Keratinocyte (primary cell): Measurements from ENCODE around the gene WNK2. TPM values are rescaled to one million over a fixed set of nuclear protein-coding genes. Genes with fewer than 3 reads are reported as not detected.

ENCODE experiments used
- DNase-seq: peaks from one replicate; pipeline ENCODE4 v3.0.0-alpha.2; 2011; ENCODE audit warnings: low read depth, missing footprints, low spot score
- FAIRE-seq: peaks from 2 replicates; lab custom pipeline; 2011; peaks lifted over from hg19 to GRCh38; lab: Jason Lieb, UNC
- H2AFZ ChIP-seq: 2 replicates; pipeline ENCODE4 v1.6.0; 2012; ENCODE audit warnings: low read length, control low read depth, inconsistent platforms; ENCODE audit not compliant: control insufficient read depth
- H3K27ac ChIP-seq: 2 replicates; pipeline ENCODE4 v1.5.1; 2011; ENCODE audit warnings: low read length; ENCODE audit not compliant: control insufficient read depth, insufficient read depth
- H3K27me3 ChIP-seq: 3 replicates; pipeline ENCODE4 v1.6.0; 2011; ENCODE audit warnings: low read length; ENCODE audit not compliant: control insufficient read depth, insufficient read depth; ENCODE audit errors: extremely low read depth
- H3K36me3 ChIP-seq, 2 experiments: 2 replicates in 1 of 2; 3 replicates in 1 of 2; pipeline ENCODE4 v1.5.1; 2011; ENCODE audit warnings: low read length in 2 of 2, mild to moderate bottlenecking in 1 of 2; ENCODE audit not compliant: control insufficient read depth in 2 of 2, insufficient read depth in 2 of 2; ENCODE audit errors: extremely low read depth in 1 of 2
- H3K4me1 ChIP-seq: 3 replicates; pipeline ENCODE4 v1.5.1; 2011; ENCODE audit warnings: low read length; ENCODE audit not compliant: control insufficient read depth, insufficient read depth; ENCODE audit errors: extremely low read depth
- H3K4me2 ChIP-seq: 3 replicates; pipeline ENCODE4 v1.6.0; 2011; ENCODE audit warnings: low read depth, low read length; ENCODE audit not compliant: control insufficient read depth, insufficient read depth; ENCODE audit errors: extremely low read depth
- H3K4me3 ChIP-seq, 3 experiments: fragments of 200-600 bp in 1 of 3; sonication (generic) in 1 of 3; 2 replicates in 2 of 3; 3 replicates in 1 of 3; pipeline ENCODE4 v1.5.1; 2011 to 2016; ENCODE audit warnings: low read length in 3 of 3, mild to moderate bottlenecking in 3 of 3, control low read depth in 2 of 3, inconsistent platforms in 1 of 3, low read depth in 1 of 3, mixed read lengths in 1 of 3, mixed run types in 1 of 3, moderate library complexity in 1 of 3; ENCODE audit not compliant: control insufficient read depth in 2 of 3, insufficient read depth in 2 of 3; ENCODE audit errors: extremely low read depth in 1 of 3
- H3K79me2 ChIP-seq: 2 replicates; pipeline ENCODE4 v1.6.0; 2012; ENCODE audit warnings: low read length; ENCODE audit not compliant: control insufficient read depth, insufficient read depth
- H3K9ac ChIP-seq: 3 replicates; pipeline ENCODE4 v1.6.0; 2011; ENCODE audit warnings: low read length; ENCODE audit not compliant: control insufficient read depth, insufficient read depth; ENCODE audit errors: extremely low read depth
- H3K9me1 ChIP-seq: 3 replicates; pipeline ENCODE4 v1.6.0; 2011; ENCODE audit warnings: low read length; ENCODE audit not compliant: control insufficient read depth, insufficient read depth; ENCODE audit errors: extremely low read depth
- H3K9me3 ChIP-seq: 2 replicates; pipeline ENCODE4 v1.5.1; 2012; ENCODE audit warnings: low read depth, low read length; ENCODE audit not compliant: control insufficient read depth
- H4K20me1 ChIP-seq: 3 replicates; pipeline ENCODE4 v1.6.0; 2011; ENCODE audit warnings: low read length; ENCODE audit not compliant: control insufficient read depth, insufficient read depth; ENCODE audit errors: extremely low read depth
- EZH2 ChIP-seq: IDR thresholded peaks from one replicate; pipeline ENCODE4 v1.6.1; 2012; ENCODE audit warnings: inconsistent platforms, mild to moderate bottlenecking, low read length, moderate library complexity
- dilution Hi-C: fragments of 300-500 bp; cut with MboI; formaldehyde crosslinking; loops from one replicate; pipeline ENCODE4 v1.7.0; 2020; ENCODE audit warnings: low sequenced_read_pairs; ENCODE audit not compliant: extremely low pct_ligation_motif_present
- polyA plus RNA-seq, 5 experiments: library from polyadenylated mRNA; depleted of rRNA in 3 of 5; stranded (reverse) in 3 of 5; stranded (forward) in 1 of 5; unstranded in 1 of 5; fragments of >200 nt; gene quantifications; 1 replicate in 1 of 5; 2 replicates in 3 of 5; 3 replicates in 1 of 5; pipeline versions ENCODE4 v1.2.1 to v1.2.3, GENCODE V29; 2011 to 2012; ENCODE audit warnings: missing spikeins in 2 of 5, low read depth in 1 of 5, low replicate concordance in 1 of 5
- TF ChIP-seq, protein P1 (sequence below), 3 experiments: IDR thresholded peaks in 1 of 3; conservative IDR thresholded peaks in 1 of 3; optimal IDR thresholded peaks in 1 of 3; 2 replicates in 2 of 3; 3 replicates in 1 of 3; pipeline versions ENCODE3 to v1.5.1; 2011; ENCODE audit warnings: low read length in 3 of 3, mild to moderate bottlenecking in 3 of 3, moderate library complexity in 2 of 3, control low read depth in 1 of 3, inconsistent platforms in 1 of 3; ENCODE audit not compliant: insufficient read depth in 2 of 3; ENCODE audit errors: extremely low read depth in 1 of 3

Gene WNK2
- polyA plus RNA-seq, 1 donor (not counting 4 experiments of a cell fraction or from before 2014, with no cell fraction given) = not detected

DNA sequence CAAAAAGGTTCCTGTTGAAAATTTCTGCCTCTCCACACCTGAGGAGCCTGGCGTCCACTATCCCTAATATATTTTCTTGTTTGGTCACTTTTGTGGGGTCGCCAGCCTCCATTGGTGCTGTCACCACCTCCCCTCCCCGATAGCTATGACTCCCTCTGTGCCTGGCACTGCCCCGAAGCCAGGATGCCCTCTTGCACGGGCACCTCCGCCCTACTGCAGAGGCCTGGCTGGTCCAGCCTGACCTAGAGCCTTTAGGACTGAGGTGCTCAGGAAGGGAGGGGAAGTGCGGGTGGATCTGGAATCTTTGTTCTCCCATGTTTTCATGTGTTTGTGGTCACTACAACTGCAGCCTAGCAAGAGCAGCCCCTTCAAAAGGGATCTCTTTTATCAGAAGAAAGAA lies 62.6 kb downstream of the WNK2 start:
- no peaks in the 10 kb centered on the region for H3K4me1 ChIP-seq
- H3K4me2 ChIP-seq = no peak overlapping the region
- H3K36me3 ChIP-seq = no peaks in the 10 kb centered on the region
- no peak overlapping the region for H2AFZ ChIP-seq
- no peak for FAIRE-seq
- peaks cover 7% of the 10 kb centered on the region for H3K27me3 ChIP-seq
- TF ChIP-seq, protein P1, sequence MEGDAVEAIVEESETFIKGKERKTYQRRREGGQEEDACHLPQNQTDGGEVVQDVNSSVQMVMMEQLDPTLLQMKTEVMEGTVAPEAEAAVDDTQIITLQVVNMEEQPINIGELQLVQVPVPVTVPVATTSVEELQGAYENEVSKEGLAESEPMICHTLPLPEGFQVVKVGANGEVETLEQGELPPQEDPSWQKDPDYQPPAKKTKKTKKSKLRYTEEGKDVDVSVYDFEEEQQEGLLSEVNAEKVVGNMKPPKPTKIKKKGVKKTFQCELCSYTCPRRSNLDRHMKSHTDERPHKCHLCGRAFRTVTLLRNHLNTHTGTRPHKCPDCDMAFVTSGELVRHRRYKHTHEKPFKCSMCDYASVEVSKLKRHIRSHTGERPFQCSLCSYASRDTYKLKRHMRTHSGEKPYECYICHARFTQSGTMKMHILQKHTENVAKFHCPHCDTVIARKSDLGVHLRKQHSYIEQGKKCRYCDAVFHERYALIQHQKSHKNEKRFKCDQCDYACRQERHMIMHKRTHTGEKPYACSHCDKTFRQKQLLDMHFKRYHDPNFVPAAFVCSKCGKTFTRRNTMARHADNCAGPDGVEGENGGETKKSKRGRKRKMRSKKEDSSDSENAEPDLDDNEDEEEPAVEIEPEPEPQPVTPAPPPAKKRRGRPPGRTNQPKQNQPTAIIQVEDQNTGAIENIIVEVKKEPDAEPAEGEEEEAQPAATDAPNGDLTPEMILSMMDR (optimal IDR thresholded peaks at IDR 0.05 in 1 of 3, IDR thresholded peaks at IDR 0.05 in 1 of 3, conservative IDR thresholded peaks at IDR 0.05 in 1 of 3; ENCODE audit: extremely low read depth in 1 of 3, insufficient read depth in 2 of 3, low read length in 3 of 3) = no peak
- no peak for TF ChIP-seq EZH2
- H4K20me1 ChIP-seq = no peaks in the 10 kb centered on the region
- H3K9ac ChIP-seq = no peak overlapping the region
- no peaks in the 10 kb centered on the region for H3K9me3 ChIP-seq
- H3K79me2 ChIP-seq = no peaks in the 10 kb centered on the region
- H3K4me3 ChIP-seq = no peak overlapping the region
- DNase-seq = no peak
- H3K9me1 ChIP-seq = no peaks in the 10 kb centered on the region
- dilution Hi-C loops = no loop called here
- H3K27ac ChIP-seq = no peak overlapping the region

DNA sequence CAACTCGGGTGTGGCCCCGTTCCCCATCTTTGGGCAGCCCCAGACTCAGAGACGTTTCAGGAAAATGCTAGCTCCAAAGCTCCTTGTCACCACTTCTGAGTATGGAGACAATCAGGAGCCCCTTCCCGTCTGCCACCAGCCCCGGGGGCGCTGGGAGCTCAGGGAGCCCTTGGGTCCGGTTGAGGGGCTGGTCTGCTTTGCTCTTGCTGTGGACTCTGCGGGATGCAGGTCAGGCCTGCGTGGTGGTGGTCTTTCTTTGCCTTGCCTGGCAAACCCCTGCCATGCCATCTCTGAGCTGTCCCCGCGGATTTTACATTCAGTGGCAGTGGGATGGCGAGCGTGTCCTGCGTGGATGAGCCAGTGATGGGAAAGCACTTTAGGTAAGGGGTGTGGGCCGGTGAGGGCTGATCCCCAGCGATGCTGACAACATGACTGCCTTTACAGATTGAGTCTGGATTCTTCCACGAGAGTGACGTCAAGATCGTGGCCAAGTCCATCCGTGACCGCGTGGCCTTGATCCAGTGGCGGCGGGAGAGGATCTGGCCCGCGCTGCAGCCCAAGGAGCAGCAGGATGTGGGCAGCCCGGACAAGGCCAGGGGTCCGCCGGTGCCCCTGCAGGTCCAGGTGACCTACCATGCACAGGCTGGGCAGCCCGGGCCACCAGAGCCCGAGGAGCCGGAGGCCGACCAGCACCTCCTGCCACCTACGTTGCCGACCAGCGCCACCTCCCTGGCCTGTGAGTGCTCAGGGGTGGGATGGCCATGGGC lies 63.3 kb downstream of the WNK2 start:
- Histone ChIP-seq H3K4me2 (no peak overlapping the region), H3K27me3 (peaks cover 7% of the 10 kb centered on the region), H3K9ac (no peak overlapping the region), H3K36me3 (no peaks in the 10 kb centered on the region), H3K9me1 (no peaks in the 10 kb centered on the region), H3K27ac (no peak overlapping the region), H3K9me3 (no peaks in the 10 kb centered on the region), H3K79me2 (no peaks in the 10 kb centered on the region), H3K4me1 (no peaks in the 10 kb centered on the region), H3K4me3 (no peak overlapping the region), H2AFZ (no peak overlapping the region), H4K20me1 (no peaks in the 10 kb centered on the region)
- dilution Hi-C loops = no loop called here
- DNase-seq (no peak), FAIRE-seq (no peak)
- TF ChIP-seq, protein P1 (optimal IDR thresholded peaks at IDR 0.05 in 1 of 3, IDR thresholded peaks at IDR 0.05 in 1 of 3, conservative IDR thresholded peaks at IDR 0.05 in 1 of 3; ENCODE audit: extremely low read depth in 1 of 3, insufficient read depth in 2 of 3, low read length in 3 of 3) = no peak
- TF ChIP-seq EZH2 = no peak
